Stimulated activated naive B cell treated with anti-CD40 and anti-IgM and Interleukin-4, amounts not matched to agents 10 μg/mL and 1 μg/mL and 100 μg/mL, for 72 hours (primary cell): ENCODE data around the gene DPRX.
A peak's percentile ranks its signal among the peaks of the same experiment; 100 is the strongest.

ENCODE experiments used
- ATAC-seq, 2 donors: fragments of 150-1000 bp; cut with Tn5 transposase; replicated peaks; 2 replicates each; pipeline ENCODE4 v1.10.0; 2021; ENCODE audit warnings: moderate library complexity in 1 of 2
- DNase-seq: peaks from one replicate; pipeline ENCODE4 v3.0.0; 2021
- H3K27ac Mint-ChIP-seq: one replicate; pipeline ENCODE4 v1.8.0; 2022; ENCODE audit warnings: mild to moderate bottlenecking, mixed read lengths
- H3K27me3 Mint-ChIP-seq, 2 donors: one replicate each; pipeline ENCODE4 v1.8.0; 2022; ENCODE audit warnings: mixed read lengths in 2 of 2
- H3K36me3 Mint-ChIP-seq, 2 donors: one replicate each; pipeline ENCODE4 v1.8.0; 2022; ENCODE audit warnings: mixed read lengths in 2 of 2, mild to moderate bottlenecking in 1 of 2
- H3K4me1 Mint-ChIP-seq, 2 donors: one replicate each; pipeline ENCODE4 v1.8.0; 2022; ENCODE audit warnings: mixed read lengths in 2 of 2, mild to moderate bottlenecking in 1 of 2
- H3K4me3 Mint-ChIP-seq, 2 donors: one replicate each; pipeline ENCODE4 v1.8.0; 2022; ENCODE audit warnings: mild to moderate bottlenecking in 2 of 2, mixed read lengths in 2 of 2, moderate library complexity in 1 of 2
- H3K9me3 Mint-ChIP-seq, 2 donors: one replicate each; pipeline ENCODE4 v1.8.0; 2022; ENCODE audit warnings: mixed read lengths in 2 of 2, mild to moderate bottlenecking in 1 of 2

The DPRX gene

GRCh38 chr19:53624771-53625545, 6.8 kb upstream of the DPRX start:
- peaks cover 0 to 3% of the 10 kb centered on the region in 2 donors for H3K4me1 Mint-ChIP-seq
- DNase-seq (no peak), ATAC-seq (peak; percentile 41 to 51)
- peaks cover 0 to 5% of the 10 kb centered on the region in 2 donors for H3K27me3 Mint-ChIP-seq
- H3K9me3 Mint-ChIP-seq = peaks cover 0 to 3% of the 10 kb centered on the region in 2 donors
- no peak overlapping the region for H3K27ac Mint-ChIP-seq
- H3K4me3 Mint-ChIP-seq = no peak overlapping the region
- no peaks in the 10 kb centered on the region for H3K36me3 Mint-ChIP-seq

DNA sequence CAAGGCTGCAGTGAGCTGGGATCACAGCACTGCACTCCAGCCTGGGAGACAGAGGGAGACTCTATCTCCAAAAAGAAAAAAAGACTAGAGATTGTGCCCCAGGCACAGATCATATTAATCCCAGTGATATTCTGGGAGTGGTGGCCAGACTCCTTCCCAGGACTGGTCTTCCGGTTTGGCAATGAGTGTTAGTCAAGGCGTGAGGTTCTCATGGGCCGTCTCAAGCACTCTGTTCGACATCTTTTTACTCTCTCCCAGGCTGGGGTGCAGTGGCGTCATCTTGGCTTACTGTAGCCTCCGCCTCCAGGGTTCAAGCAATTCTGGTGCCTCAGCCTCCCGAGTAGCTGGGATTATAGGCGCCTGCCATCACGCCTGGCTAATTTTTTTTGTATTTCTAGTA, 5.3 kb upstream of the DPRX start:
- Mint-ChIP-seq H3K27ac (no peak overlapping the region), H3K4me3 (no peak overlapping the region), H3K27me3 (peaks cover 0 to 5% of the 10 kb centered on the region in 2 donors), H3K9me3 (peaks cover 0 to 3% of the 10 kb centered on the region in 2 donors), H3K4me1 (peaks cover 0 to 3% of the 10 kb centered on the region in 2 donors), H3K36me3 (no peaks in the 10 kb centered on the region)
- DNase-seq (no peak), ATAC-seq (no peak)

GRCh38 chr19:53626976-53627375, 4.8 kb upstream of the DPRX start:
- Mint-ChIP-seq H3K9me3 (peaks cover 0 to 3% of the 10 kb centered on the region in 2 donors), H3K27me3 (peaks cover 0 to 5% of the 10 kb centered on the region in 2 donors), H3K4me3 (no peak overlapping the region), H3K36me3 (no peaks in the 10 kb centered on the region), H3K27ac (no peak overlapping the region), H3K4me1 (peaks cover 0 to 3% of the 10 kb centered on the region in 2 donors)
- ATAC-seq = no peak
- no peak for DNase-seq

- no peak overlapping the region for H3K27ac Mint-ChIP-seq
- DNase-seq = no peak
- peaks cover 0 to 7% of the 10 kb centered on the region in 2 donors for H3K9me3 Mint-ChIP-seq
- ATAC-seq = no peak
- H3K27me3 Mint-ChIP-seq = peaks cover 0 to 9% of the 10 kb centered on the region in 2 donors
- H3K4me3 Mint-ChIP-seq = no peak overlapping the region
- no peaks in the 10 kb centered on the region for H3K36me3 Mint-ChIP-seq
- H3K4me1 Mint-ChIP-seq = no peaks in the 10 kb centered on the region
Measured at GRCh38 chr19:53634768-53635167, 3.0 kb downstream of the DPRX start.

- H3K4me1 Mint-ChIP-seq = no peaks in the 10 kb centered on the region
- no peak for DNase-seq
- peaks cover 0 to 7% of the 10 kb centered on the region in 2 donors for H3K9me3 Mint-ChIP-seq
- H3K4me3 Mint-ChIP-seq = no peak overlapping the region
- no peak for ATAC-seq
- no peaks in the 10 kb centered on the region for H3K36me3 Mint-ChIP-seq
- no peak overlapping the region for H3K27ac Mint-ChIP-seq
- H3K27me3 Mint-ChIP-seq = peaks cover 0 to 9% of the 10 kb centered on the region in 2 donors
Measured at GRCh38 chr19:53639471-53639870, 7.7 kb downstream of the DPRX start.

- H3K4me3 Mint-ChIP-seq = no peak overlapping the region
- H3K27ac Mint-ChIP-seq = no peak overlapping the region
- H3K9me3 Mint-ChIP-seq = peaks cover 0 to 2% of the 10 kb centered on the region in 2 donors
- H3K27me3 Mint-ChIP-seq = no peaks in the 10 kb centered on the region
- no peaks in the 10 kb centered on the region for H3K4me1 Mint-ChIP-seq
- no peaks in the 10 kb centered on the region for H3K36me3 Mint-ChIP-seq
- ATAC-seq (no peak), DNase-seq (no peak)
Measured at GRCh38 chr19:53642381-53643099, 10.7 kb downstream of the DPRX start.

- H3K9me3 Mint-ChIP-seq = peaks cover 0 to 4% of the 10 kb centered on the region in 2 donors
- H3K4me1 Mint-ChIP-seq = no peaks in the 10 kb centered on the region
- H3K4me3 Mint-ChIP-seq = no peak overlapping the region
- no peaks in the 10 kb centered on the region for H3K36me3 Mint-ChIP-seq
- H3K27ac Mint-ChIP-seq = no peak overlapping the region
- DNase-seq (no peak), ATAC-seq (no peak)
- H3K27me3 Mint-ChIP-seq = no peaks in the 10 kb centered on the region
Measured at GRCh38 chr19:53644061-53644816, 12.4 kb downstream of the DPRX start.

DNA sequence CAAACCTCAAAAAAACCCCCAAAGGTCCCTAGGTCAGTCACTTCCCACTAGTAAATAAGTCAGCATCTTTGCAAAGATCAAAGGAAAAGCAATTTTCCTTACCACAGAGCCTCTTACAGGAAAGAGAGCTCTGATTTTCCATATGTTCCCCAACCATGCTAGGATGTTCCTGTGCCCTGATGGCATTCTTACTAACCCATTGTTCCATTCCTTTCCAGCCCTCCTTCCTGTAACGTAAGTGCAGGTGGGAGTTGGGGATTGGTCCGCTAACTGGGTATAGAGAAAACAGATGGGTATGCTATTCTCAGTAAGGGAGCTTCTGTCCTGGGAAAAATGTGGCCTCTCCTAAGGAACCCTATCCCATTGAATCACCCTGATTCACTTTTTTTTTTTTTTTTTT, 14.3 kb downstream of the DPRX start:
- DNase-seq = no peak
- Mint-ChIP-seq H3K9me3 (peaks cover 0 to 4% of the 10 kb centered on the region in 2 donors), H3K4me3 (no peak overlapping the region), H3K36me3 (peaks cover 0 to 2% of the 10 kb centered on the region in 2 donors), H3K27me3 (no peaks in the 10 kb centered on the region), H3K4me1 (no peaks in the 10 kb centered on the region), H3K27ac (no peak overlapping the region)
- no peak for ATAC-seq

GRCh38 chr19:53647350-53647749, 15.6 kb downstream of the DPRX start:
- H3K27me3 Mint-ChIP-seq = no peaks in the 10 kb centered on the region
- H3K36me3 Mint-ChIP-seq = peaks cover 0 to 2% of the 10 kb centered on the region in 2 donors
- DNase-seq (no peak), ATAC-seq (no peak)
- H3K9me3 Mint-ChIP-seq = peaks cover 0 to 4% of the 10 kb centered on the region in 2 donors
- H3K4me3 Mint-ChIP-seq = no peak overlapping the region
- no peaks in the 10 kb centered on the region for H3K4me1 Mint-ChIP-seq
- H3K27ac Mint-ChIP-seq = no peak overlapping the region

DNA sequence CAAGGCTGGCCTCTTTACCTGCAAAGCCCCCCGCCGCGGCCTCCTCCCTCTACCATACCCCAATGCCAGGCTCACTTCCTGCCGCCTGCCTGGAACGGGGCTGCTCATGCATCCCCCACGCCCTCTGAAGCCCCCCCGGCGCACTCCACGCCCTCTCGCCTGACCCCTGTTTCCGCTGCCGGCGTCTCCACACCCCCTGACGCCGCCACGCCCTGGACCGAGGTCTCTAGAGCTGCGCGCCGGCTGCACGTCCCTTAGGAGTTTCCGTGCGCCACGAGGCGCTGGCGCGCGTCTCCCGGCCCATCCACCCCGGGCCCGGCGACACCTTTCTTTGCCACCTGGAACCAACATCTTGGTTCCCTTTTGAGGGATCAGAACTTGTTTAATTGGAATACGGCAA, 16.0 kb downstream of the DPRX start:
- no peaks in the 10 kb centered on the region for H3K27me3 Mint-ChIP-seq

GRCh38 chr19:53649746-53650593, 18.2 kb downstream of the DPRX start:
- Mint-ChIP-seq H3K4me3 (no peak overlapping the region), H3K27ac (no peak overlapping the region), H3K36me3 (peaks cover 0 to 2% of the 10 kb centered on the region in 2 donors), H3K4me1 (no peaks in the 10 kb centered on the region), H3K27me3 (no peaks in the 10 kb centered on the region), H3K9me3 (peaks cover 2 to 5% of the 10 kb centered on the region in 2 donors)
- ATAC-seq = no peak
- DNase-seq = no peak

More for the DNA sequence above, 16.0 kb downstream of the DPRX start:
- Mint-ChIP-seq H3K9me3 (peaks cover 0 to 4% of the 10 kb centered on the region in 2 donors), H3K36me3 (peaks cover 0 to 2% of the 10 kb centered on the region in 2 donors), H3K4me1 (no peaks in the 10 kb centered on the region), H3K27ac (no peak overlapping the region), H3K4me3 (no peak overlapping the region)
- no peak for ATAC-seq
- no peak for DNase-seq

- H3K36me3 Mint-ChIP-seq = peaks cover 2 to 3% of the 10 kb centered on the region in 2 donors
- H3K27ac Mint-ChIP-seq = no peak overlapping the region
- no peaks in the 10 kb centered on the region for H3K27me3 Mint-ChIP-seq
- ATAC-seq (no peak), DNase-seq (no peak)
- no peak overlapping the region for H3K4me3 Mint-ChIP-seq
- no peaks in the 10 kb centered on the region for H3K4me1 Mint-ChIP-seq
- H3K9me3 Mint-ChIP-seq = peaks cover 8 to 9% of the 10 kb centered on the region in 2 donors
Measured at GRCh38 chr19:53652476-53652875, 20.7 kb downstream of the DPRX start.

DNA sequence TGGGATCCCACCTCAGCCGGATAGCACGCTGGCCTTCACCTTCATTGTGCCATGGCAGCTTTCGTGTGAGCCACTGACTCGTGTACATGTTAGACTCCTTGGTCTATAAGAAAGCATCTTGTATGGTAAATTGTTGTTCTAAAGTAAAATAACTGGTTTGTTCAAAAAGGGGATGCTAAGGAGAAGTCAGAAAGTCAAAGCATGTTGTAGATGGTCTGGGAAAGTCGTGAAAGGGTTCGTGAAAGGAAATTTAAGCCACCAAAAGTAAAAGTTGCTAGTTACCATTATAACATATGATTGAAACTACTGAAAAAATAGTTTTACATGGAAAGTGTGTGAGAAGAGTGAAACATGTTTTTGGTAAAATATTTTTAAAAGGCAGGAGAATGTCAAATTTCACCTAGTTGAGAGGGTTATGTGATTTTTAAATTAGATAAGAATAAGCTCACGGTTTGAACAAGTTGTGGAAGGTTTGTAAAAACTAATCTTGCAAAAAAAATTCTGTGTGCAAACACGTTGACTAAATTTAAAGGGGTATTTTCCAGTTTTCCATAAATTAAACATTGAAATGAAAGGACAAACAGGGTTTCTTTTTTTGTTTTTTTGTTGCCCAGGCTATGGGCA, 23.4 kb downstream of the DPRX start:
- DNase-seq = no peak
- Mint-ChIP-seq H3K27ac (no peak overlapping the region), H3K4me1 (no peaks in the 10 kb centered on the region), H3K36me3 (peaks cover 0 to 3% of the 10 kb centered on the region in 2 donors), H3K4me3 (no peak overlapping the region), H3K27me3 (peaks cover 5 to 7% of the 10 kb centered on the region in 2 donors), H3K9me3 (peaks cover 6 to 9% of the 10 kb centered on the region in 2 donors)
- no peak for ATAC-seq
